ENCODE measurements around the gene COMMD6. TPM values are rescaled to one million over a fixed set of nuclear protein-coding genes. Genes with fewer than 3 reads are reported as not detected.

The COMMD6 gene
- total RNA-seq, 1 donor from 2014 or later = 123 TPM

DNA sequence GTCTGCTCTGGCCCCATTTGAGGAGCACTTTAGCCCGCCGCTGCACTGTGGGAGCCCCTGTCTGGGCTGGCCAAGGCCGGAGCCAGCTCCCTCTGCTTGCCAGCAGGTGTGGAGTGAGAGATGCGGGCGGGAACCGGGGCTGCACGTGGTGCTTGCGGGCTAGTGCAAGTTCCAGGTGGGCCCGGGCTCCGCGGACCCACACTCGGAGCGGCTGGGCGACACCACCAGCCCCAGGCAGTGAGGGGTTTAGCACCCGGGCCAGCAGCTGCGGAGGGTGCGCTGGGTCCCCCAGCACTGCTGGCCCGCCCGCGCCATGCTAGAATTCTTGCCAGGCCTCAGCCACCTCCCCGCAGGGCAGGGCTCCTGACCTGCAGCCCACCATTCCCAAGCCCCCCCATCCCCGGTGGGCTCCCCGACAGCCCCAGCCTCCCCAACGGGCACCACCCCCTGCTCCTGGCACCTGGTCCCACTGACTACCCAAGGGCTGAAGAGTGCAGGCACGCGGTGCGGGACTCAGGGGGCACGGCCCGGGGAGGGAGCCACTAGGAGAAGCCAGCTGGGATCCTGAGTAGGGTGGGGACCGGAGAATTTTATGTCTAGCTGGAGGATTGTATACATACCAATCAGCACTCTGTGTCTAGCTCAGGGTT is 19.1 kb downstream of the COMMD6 start:
- H3F3A ChIP-seq (ENCODE audit: low read depth) = no peaks in the 10 kb centered on the region
- H3K27me3 ChIP-seq = no peaks in the 10 kb centered on the region
- H3K4me3 ChIP-seq = no peak overlapping the region
- TF ChIP-seq EZH2phosphoT487 (IDR thresholded peaks at IDR 0.05) (no peak), EZH2 (IDR thresholded peaks at IDR 0.05) (no peak)
- TF ChIP-seq, protein P1, sequence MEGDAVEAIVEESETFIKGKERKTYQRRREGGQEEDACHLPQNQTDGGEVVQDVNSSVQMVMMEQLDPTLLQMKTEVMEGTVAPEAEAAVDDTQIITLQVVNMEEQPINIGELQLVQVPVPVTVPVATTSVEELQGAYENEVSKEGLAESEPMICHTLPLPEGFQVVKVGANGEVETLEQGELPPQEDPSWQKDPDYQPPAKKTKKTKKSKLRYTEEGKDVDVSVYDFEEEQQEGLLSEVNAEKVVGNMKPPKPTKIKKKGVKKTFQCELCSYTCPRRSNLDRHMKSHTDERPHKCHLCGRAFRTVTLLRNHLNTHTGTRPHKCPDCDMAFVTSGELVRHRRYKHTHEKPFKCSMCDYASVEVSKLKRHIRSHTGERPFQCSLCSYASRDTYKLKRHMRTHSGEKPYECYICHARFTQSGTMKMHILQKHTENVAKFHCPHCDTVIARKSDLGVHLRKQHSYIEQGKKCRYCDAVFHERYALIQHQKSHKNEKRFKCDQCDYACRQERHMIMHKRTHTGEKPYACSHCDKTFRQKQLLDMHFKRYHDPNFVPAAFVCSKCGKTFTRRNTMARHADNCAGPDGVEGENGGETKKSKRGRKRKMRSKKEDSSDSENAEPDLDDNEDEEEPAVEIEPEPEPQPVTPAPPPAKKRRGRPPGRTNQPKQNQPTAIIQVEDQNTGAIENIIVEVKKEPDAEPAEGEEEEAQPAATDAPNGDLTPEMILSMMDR (IDR thresholded peaks at IDR 0.05) = no peak
- Mint-ChIP-seq H3K27ac (no peak overlapping the region), H3K4me3 (no peak overlapping the region), H3K9me3 (peaks cover 4% of the 10 kb centered on the region), H3K36me3 (no peaks in the 10 kb centered on the region), H3K27me3 (ENCODE audit: insufficient read depth, low read depth) (peaks cover 4% of the 10 kb centered on the region), H3K4me1 (no peaks in the 10 kb centered on the region)
- DNase-seq (ENCODE audit: low spot score) = no peak
- H2AFZ ChIP-seq (replicated peaks) = no peak overlapping the region
- no peaks in the 10 kb centered on the region for H3K79me2 ChIP-seq (ENCODE audit: low read depth)
- H4K20me1 ChIP-seq (ENCODE audit: low read depth) = no peaks in the 10 kb centered on the region
- no peak overlapping the region for H3K27ac ChIP-seq
- no peak overlapping the region for H3K4me2 ChIP-seq
- H3K36me3 ChIP-seq = no peaks in the 10 kb centered on the region
- H3K4me1 ChIP-seq = no peaks in the 10 kb centered on the region
- no peaks in the 10 kb centered on the region for H3K9me3 ChIP-seq (ENCODE audit: low read depth)
- no peak overlapping the region for H3K9ac ChIP-seq

DNA sequence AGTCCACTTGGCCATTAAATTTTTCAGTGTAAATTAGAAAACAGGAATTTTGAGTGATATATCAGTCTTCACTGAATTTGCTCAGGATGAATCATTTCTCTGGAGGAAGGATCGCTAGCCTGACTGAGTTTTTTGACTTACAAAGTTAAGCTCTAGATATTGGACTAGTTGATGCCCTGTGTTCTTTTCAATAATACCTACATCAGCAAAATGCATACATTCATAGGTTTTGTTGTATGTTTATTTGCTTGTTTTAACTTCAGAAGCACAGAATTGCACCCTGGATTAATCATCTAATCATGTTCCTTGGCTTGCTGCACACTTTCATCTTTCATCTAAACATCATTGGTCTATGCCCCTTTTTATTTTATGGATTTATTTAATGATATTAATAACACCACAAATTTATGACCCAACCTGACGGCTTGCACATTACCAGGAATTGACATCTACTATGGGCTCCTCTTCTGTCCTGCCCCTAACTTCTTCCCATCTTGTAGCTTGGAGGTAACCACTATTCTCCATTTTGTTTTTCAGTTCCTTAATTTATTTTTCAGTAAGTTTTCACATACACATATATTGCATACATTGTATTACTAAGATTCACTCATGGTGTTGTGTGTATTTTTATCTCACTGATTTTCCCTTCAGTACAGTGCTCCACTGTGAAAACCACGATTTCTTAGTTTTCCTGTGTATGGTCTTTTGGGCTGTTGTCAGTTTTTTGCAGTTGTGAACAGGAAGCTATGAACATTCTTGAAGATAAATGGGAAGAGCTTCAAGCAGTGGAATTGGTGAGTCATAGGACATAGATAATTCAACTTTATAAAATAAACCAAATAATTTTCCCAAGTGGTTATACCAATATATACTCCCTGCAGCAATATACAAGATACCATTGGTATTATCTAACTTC is 23.3 kb downstream of the COMMD6 start:
- no peak overlapping the region for H3K4me3 Mint-ChIP-seq
- no peak overlapping the region for H3K4me3 ChIP-seq
- H3K36me3 ChIP-seq = no peaks in the 10 kb centered on the region
- no peaks in the 10 kb centered on the region for H3K27me3 ChIP-seq
- no peaks in the 10 kb centered on the region for H3K79me2 ChIP-seq (ENCODE audit: low read depth)
- H2AFZ ChIP-seq (replicated peaks) = no peak overlapping the region
- H3K4me1 Mint-ChIP-seq = no peaks in the 10 kb centered on the region
- H3K27me3 Mint-ChIP-seq (ENCODE audit: insufficient read depth, low read depth) = peaks cover 4% of the 10 kb centered on the region
- H3K4me2 ChIP-seq = no peak overlapping the region
- H3K27ac ChIP-seq = no peak overlapping the region
- H3K27ac Mint-ChIP-seq = no peak overlapping the region
- TF ChIP-seq EZH2phosphoT487 (IDR thresholded peaks at IDR 0.05) (no peak), EZH2 (IDR thresholded peaks at IDR 0.05) (no peak)
- TF ChIP-seq, protein P1 (IDR thresholded peaks at IDR 0.05) = no peak
- no peak for DNase-seq (ENCODE audit: low spot score)
- no peaks in the 10 kb centered on the region for H3F3A ChIP-seq (ENCODE audit: low read depth)
- no peaks in the 10 kb centered on the region for H3K36me3 Mint-ChIP-seq
- H3K9me3 ChIP-seq (ENCODE audit: low read depth) = no peaks in the 10 kb centered on the region
- H3K4me1 ChIP-seq = no peaks in the 10 kb centered on the region
- H4K20me1 ChIP-seq (ENCODE audit: low read depth) = no peaks in the 10 kb centered on the region
- H3K9ac ChIP-seq = no peak overlapping the region
- H3K9me3 Mint-ChIP-seq = peaks cover 4% of the 10 kb centered on the region

DNA sequence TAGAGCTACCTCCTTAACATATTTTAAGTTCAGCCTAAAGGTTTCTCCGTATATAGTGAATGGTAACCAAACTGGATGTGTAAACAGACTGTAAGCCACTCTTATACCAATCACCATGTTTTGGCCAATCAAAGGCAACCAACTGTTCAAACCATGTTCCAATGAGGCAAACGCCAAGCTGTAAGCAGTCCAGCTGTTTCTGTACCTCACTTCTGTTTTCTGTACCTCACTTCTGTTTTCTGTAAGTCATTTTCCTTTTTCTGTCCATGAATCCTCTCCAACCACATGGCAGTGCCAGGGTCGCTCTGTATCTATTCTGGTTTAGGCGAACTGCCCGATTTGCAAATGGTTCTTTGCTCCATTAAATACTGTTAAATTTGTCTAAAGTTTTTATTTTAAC is 24.4 kb downstream of the COMMD6 start:
- Mint-ChIP-seq H3K4me1 (no peaks in the 10 kb centered on the region), H3K4me3 (no peak overlapping the region), H3K27ac (no peak overlapping the region), H3K27me3 (ENCODE audit: insufficient read depth, low read depth) (peaks cover 2% of the 10 kb centered on the region), H3K36me3 (no peaks in the 10 kb centered on the region), H3K9me3 (no peaks in the 10 kb centered on the region)
- H3K36me3 ChIP-seq = no peaks in the 10 kb centered on the region
- no peaks in the 10 kb centered on the region for H3K79me2 ChIP-seq (ENCODE audit: low read depth)
- H3K9ac ChIP-seq = no peak overlapping the region
- H3K4me3 ChIP-seq = no peak overlapping the region
- H3K27me3 ChIP-seq = no peaks in the 10 kb centered on the region
- H3K4me1 ChIP-seq = no peaks in the 10 kb centered on the region
- H3F3A ChIP-seq (ENCODE audit: low read depth) = no peaks in the 10 kb centered on the region
- no peaks in the 10 kb centered on the region for H3K9me3 ChIP-seq (ENCODE audit: low read depth)
- no peak for DNase-seq (ENCODE audit: low spot score)
- no peak overlapping the region for H3K27ac ChIP-seq
- no peaks in the 10 kb centered on the region for H4K20me1 ChIP-seq (ENCODE audit: low read depth)
- H3K4me2 ChIP-seq = no peak overlapping the region
- H2AFZ ChIP-seq (replicated peaks) = no peak overlapping the region
- TF ChIP-seq, protein P1 (IDR thresholded peaks at IDR 0.05) = no peak
- TF ChIP-seq EZH2 (IDR thresholded peaks at IDR 0.05) (no peak), EZH2phosphoT487 (IDR thresholded peaks at IDR 0.05) (no peak)

All from neural progenitor cell (in vitro differentiated cells).